IMR-90 (cell line): Measurements from ENCODE around the gene RAB28. TPM values are rescaled to one million over a fixed set of nuclear protein-coding genes. Genes with fewer than 3 reads are reported as not detected.

Source experiments
- ATAC-seq: fragments of 200-7000 bp; cut with Tn5 transposase; 2 replicates; pipeline ENCODE4 v1.9.1; 2020; ENCODE audit warnings: low read depth, mild to moderate bottlenecking, moderate library complexity
- BruUV-seq: library from RNA; stranded (reverse); fragments of 400-500 nt; replicated peaks from 2 replicates; lab custom pipeline; 2021; lab: Mats Ljungman, UMichigan
- CTCF ChIA-PET: fragments of 300-600 bp; formaldehyde crosslinking; extraction: SDS; loops from one replicate; lab custom pipeline; 2021; ENCODE audit warnings: antibody characterized with exemption; lab: Yijun Ruan, JAX
- POLR2A ChIA-PET: fragments of 300-600 bp; sonication (Branson Sonifier 250); formaldehyde crosslinking; loops from one replicate; lab custom pipeline; 2022; ENCODE audit warnings: antibody characterized with exemption; ENCODE audit not compliant: unreplicated experiment; lab: Charles Lee
- DNase-seq: peaks from one replicate; pipeline ENCODE4 v3.0.0; 2013
- H2AFZ ChIP-seq: replicated peaks from 2 replicates; pipeline ENCODE3; 2013; ENCODE audit warnings: low read length, mild to moderate bottlenecking; ENCODE audit not compliant: poor library complexity
- H2AK5ac ChIP-seq: 2 replicates; pipeline ENCODE4 v1.6.1; 2013; ENCODE audit warnings: low read depth, low read length, inconsistent platforms
- H2AK9ac ChIP-seq: replicated peaks from 2 replicates; pipeline ENCODE3; 2013; ENCODE audit warnings: mild to moderate bottlenecking, low read depth, low read length, moderate library complexity; ENCODE audit not compliant: poor library complexity
- H2BK120ac ChIP-seq: 2 replicates; pipeline ENCODE4 v1.6.1; 2013; ENCODE audit warnings: low read depth, low read length, inconsistent platforms
- H2BK15ac ChIP-seq: 3 replicates; pipeline ENCODE4 v1.6.1; 2013; ENCODE audit warnings: low read depth, low read length, inconsistent platforms
- H2BK20ac ChIP-seq: 2 replicates; pipeline ENCODE4 v1.6.1; 2013; ENCODE audit warnings: low read depth, mild to moderate bottlenecking, inconsistent platforms, low read length, moderate library complexity
- H2BK5ac ChIP-seq: 2 replicates; pipeline ENCODE4 v1.6.1; 2013; ENCODE audit warnings: mild to moderate bottlenecking, low read depth, low read length, inconsistent platforms; ENCODE audit not compliant: poor library complexity, severe bottlenecking
- H3K14ac ChIP-seq: replicated peaks from 2 replicates; pipeline ENCODE4 v1.6.1; 2013; ENCODE audit warnings: low read depth, low read length, inconsistent platforms
- H3K18ac ChIP-seq: 2 replicates; pipeline ENCODE4 v1.6.1; 2013; ENCODE audit warnings: low read depth, low read length, control low read depth
- H3K23ac ChIP-seq: 2 replicates; pipeline ENCODE4 v1.6.1; 2013; ENCODE audit warnings: low read depth, low read length, inconsistent platforms
- H3K27ac ChIP-seq: 2 replicates; pipeline ENCODE4 v1.5.1; 2013; ENCODE audit warnings: mild to moderate bottlenecking, control low read depth, low read length; ENCODE audit not compliant: insufficient read depth
- H3K27me3 ChIP-seq: 2 replicates; pipeline ENCODE4 v1.6.1; 2013; ENCODE audit warnings: low read length; ENCODE audit not compliant: control insufficient read depth, insufficient read depth
- H3K36me3 ChIP-seq: 2 replicates; pipeline ENCODE4 v1.6.1; 2013; ENCODE audit warnings: low read length, mixed read lengths; ENCODE audit not compliant: control insufficient read depth, insufficient read depth
- H3K4ac ChIP-seq: 2 replicates; pipeline ENCODE4 v1.6.1; 2013; ENCODE audit warnings: low read depth, low read length, inconsistent platforms
- H3K4me1 ChIP-seq: 2 replicates; pipeline ENCODE4 v1.6.1; 2013; ENCODE audit warnings: low read length, mixed read lengths; ENCODE audit not compliant: control insufficient read depth, insufficient read depth
- H3K4me2 ChIP-seq: 2 replicates; pipeline ENCODE4 v1.6.1; 2013; ENCODE audit warnings: low read depth, mild to moderate bottlenecking, control low read depth, low read length, moderate library complexity
- H3K4me3 ChIP-seq: 2 replicates; pipeline ENCODE4 v1.5.1; 2013; ENCODE audit warnings: low read depth, mild to moderate bottlenecking, control low read depth, low read length, moderate library complexity; ENCODE audit not compliant: insufficient read depth
- H3K56ac ChIP-seq: 2 replicates; pipeline ENCODE4 v1.6.1; 2013; ENCODE audit warnings: low read length, inconsistent platforms; ENCODE audit not compliant: insufficient read depth; ENCODE audit errors: extremely low read depth
- H3K79me1 ChIP-seq, 2 experiments: 2 replicates each; pipeline ENCODE4 v1.6.1; 2013; ENCODE audit warnings: low read length in 2 of 2, inconsistent platforms in 1 of 2, low read depth in 1 of 2
- H3K9ac ChIP-seq: 2 replicates; pipeline ENCODE4 v1.6.1; 2013; ENCODE audit warnings: low read depth, low read length, control low read depth
- H3K9me1 ChIP-seq: 2 replicates; pipeline ENCODE4 v1.6.1; 2013; ENCODE audit warnings: low read length, inconsistent platforms; ENCODE audit not compliant: insufficient read depth
- H3K9me3 ChIP-seq: 2 replicates; pipeline ENCODE4 v1.6.1; 2013; ENCODE audit warnings: low read length; ENCODE audit not compliant: control insufficient read depth, insufficient read depth
- H4K20me1 ChIP-seq: 2 replicates; pipeline ENCODE4 v1.6.1; 2013; ENCODE audit warnings: low read length, inconsistent platforms; ENCODE audit not compliant: insufficient read depth
- H4K5ac ChIP-seq: 2 replicates; pipeline ENCODE4 v1.6.1; 2013; ENCODE audit warnings: mild to moderate bottlenecking, low read depth, low read length, control low read depth
- H4K8ac ChIP-seq, 2 experiments: 2 replicates each; pipeline ENCODE4 v1.6.1; 2013; ENCODE audit warnings: low read depth in 2 of 2, low read length in 2 of 2, control low read depth in 1 of 2, inconsistent platforms in 1 of 2
- H4K91ac ChIP-seq: 2 replicates; pipeline ENCODE4 v1.6.1; 2013; ENCODE audit warnings: low read depth, low read length, inconsistent platforms; ENCODE audit not compliant: insufficient read depth
- CEBPB ChIP-seq: IDR thresholded peaks from 2 replicates; pipeline ENCODE4 v1.6.1; 2012; ENCODE audit warnings: low read depth, low read length, improper control_type of control experiment
- CHD1 ChIP-seq: IDR thresholded peaks from 2 replicates; pipeline ENCODE4 v1.6.1; 2012; ENCODE audit warnings: low read depth, low read length, improper control_type of control experiment
- ELK1 ChIP-seq: fragments of 150-350 bp; IDR thresholded peaks from 2 replicates; pipeline ENCODE4 v1.6.1; 2016; ENCODE audit warnings: low read depth, mild to moderate bottlenecking, low read length, moderate library complexity, borderline replicate concordance
- FOS ChIP-seq: fragments of 150-350 bp; IDR thresholded peaks from 2 replicates; pipeline ENCODE4 v1.6.1; 2016; ENCODE audit warnings: low read depth, low read length
- MAZ ChIP-seq: IDR thresholded peaks from 2 replicates; pipeline ENCODE4 v1.6.1; 2012; ENCODE audit warnings: low read depth, mild to moderate bottlenecking, low read length, improper control_type of control experiment, moderate library complexity, borderline replicate concordance
- MXI1 ChIP-seq: IDR thresholded peaks from 2 replicates; pipeline ENCODE4 v1.6.1; 2012; ENCODE audit warnings: low read depth, mild to moderate bottlenecking, low read length, moderate library complexity, borderline replicate concordance
- NFE2L2 ChIP-seq: fragments of 150-350 bp; IDR thresholded peaks from 2 replicates; pipeline ENCODE4 v1.6.1; 2016; ENCODE audit warnings: low read depth, mild to moderate bottlenecking, low read length
- POLR2A ChIP-seq: IDR thresholded peaks from 2 replicates; pipeline ENCODE4 v1.6.1; 2012; ENCODE audit warnings: mild to moderate bottlenecking, low read depth, low read length
- RAD21 ChIP-seq: IDR thresholded peaks from 2 replicates; pipeline ENCODE4 v1.6.1; 2012; ENCODE audit warnings: low read length, improper control_type of control experiment
- RCOR1 ChIP-seq: IDR thresholded peaks from 2 replicates; pipeline ENCODE4 v1.6.1; 2012; ENCODE audit warnings: mild to moderate bottlenecking, low read length, improper control_type of control experiment; ENCODE audit not compliant: insufficient replicate concordance
- RFX5 ChIP-seq: IDR thresholded peaks from 2 replicates; pipeline ENCODE4 v1.8.0; 2012; ENCODE audit warnings: low read depth, mild to moderate bottlenecking, low read length, moderate library complexity
- SMC3 ChIP-seq: fragments of 150-350 bp; IDR thresholded peaks from 2 replicates; pipeline ENCODE4 v1.6.1; 2016; ENCODE audit warnings: low read depth, mild to moderate bottlenecking, antibody characterized with exemption, low read length, moderate library complexity
- WGBS, 2 experiments: methylation state at CpG; one replicate each; pipeline versions ENCODE4 v1.1.5 to v1.1.7; 2013; ENCODE audit warnings: missing lambda C conversion rate in 2 of 2; ENCODE audit not compliant: insufficient read length in 1 of 2; ENCODE audit errors: extremely low coverage in 2 of 2; 5-methylcytosine and 5-hydroxymethylcytosine counted together
- dilution Hi-C: fragments of 300-500 bp; cut with HindIII; formaldehyde crosslinking; loops from one replicate; pipeline ENCODE4 v1.14.3; 2018; ENCODE audit warnings: low sequenced_read_pairs; ENCODE audit not compliant: unreplicated experiment
- in situ Hi-C: fragments of 300-500 bp; cut with MboI; formaldehyde crosslinking; loops from 3 replicates; pipeline ENCODE4 v1.14.3; 2019; ENCODE audit warnings: low sequenced_read_pairs, inconsistent platforms, mixed read lengths
- intact Hi-C: fragments of 100-400 bp; cut with micrococcal nuclease; formaldehyde crosslinking; loops from 2 replicates; pipeline ENCODE4 v1.10.0; 2022
- polyA plus RNA-seq, 3 experiments: library from polyadenylated mRNA; depleted of rRNA; stranded (reverse); fragments of >200 nt; gene quantifications; 2 replicates each; pipeline ENCODE4 v1.2.3, GENCODE V29; 2012; ENCODE audit warnings: low replicate concordance in 1 of 3
- total RNA-seq: library from RNA; depleted of rRNA; stranded (reverse); fragments of >200 nt; gene quantifications from 2 replicates; pipeline ENCODE4 v1.2.3, GENCODE V29; 2012

Gene RAB28
- total and polyA plus RNA-seq, 2 of the 4 experiments (the other 2 are of a cell fraction), result 7.5 to 10.8 TPM

- ChIA-PET CTCF (interaction anchor here (0.8 kb wide), 1 partner anchor 79 kb away, joined by 3 read pairs; no protein-coding TSS in a partner anchor), POLR2A (no interaction called here)
- H2AK5ac ChIP-seq, result no peak overlapping the region
- H3K4me3 ChIP-seq, result no peak overlapping the region
- H3K4me1 ChIP-seq, result peaks cover 2% of the 10 kb centered on the region; the same call in 1 of the 2 replicates
- intact Hi-C loops (no loop called here), in situ Hi-C loops (no loop called here), dilution Hi-C loops (no loop called here)
- H2AK9ac ChIP-seq, result no peak overlapping the region
- no peak for DNase-seq
- H3K36me3 ChIP-seq, result no peaks in the 10 kb centered on the region
- H3K18ac ChIP-seq, result no peak overlapping the region
- H2BK15ac ChIP-seq, result no peak overlapping the region
- no peak overlapping the region for H2BK20ac ChIP-seq
- no peak overlapping the region for H3K23ac ChIP-seq
- H2BK5ac ChIP-seq, result no peak overlapping the region
- WGBS, 2 experiments, result no CpG with 5 or more reads among the region's 3 CpGs
- no peak overlapping the region for H2BK120ac ChIP-seq
- no peak overlapping the region for H3K4ac ChIP-seq
- no peaks in the 10 kb centered on the region for H3K9me1 ChIP-seq
- H3K4me2 ChIP-seq, result no peak overlapping the region
- no peaks in the 10 kb centered on the region for H3K79me1 ChIP-seq
- no peak overlapping the region for H4K5ac ChIP-seq
- H3K14ac ChIP-seq, result no peak overlapping the region
- H3K27me3 ChIP-seq, result no peaks in the 10 kb centered on the region
- no peak overlapping the region for H3K56ac ChIP-seq
- no peak overlapping the region for H3K9ac ChIP-seq
- TF ChIP-seq CHD1 (no peak), RCOR1 (no peak), POLR2A (no peak), RAD21 (no peak), NFE2L2 (no peak), MXI1 (no peak), SMC3 (no peak), ELK1 (no peak), FOS (no peak), RFX5 (no peak), CEBPB (no peak), MAZ (no peak)
- H3K9me3 ChIP-seq, result no peaks in the 10 kb centered on the region
- no peak overlapping the region for H3K27ac ChIP-seq
- no peak overlapping the region for H4K8ac ChIP-seq
- ATAC-seq, result no peak
- H4K20me1 ChIP-seq, result no peaks in the 10 kb centered on the region
- H2AFZ ChIP-seq, result no peak overlapping the region
- no peak overlapping the region for H4K91ac ChIP-seq
- BruUV-seq, result no TSS peak
Observed at GRCh38 chr4:13327991-13328390, 156.1 kb downstream of the RAB28 start.
